Stomach (tissue), 9 donors: ENCODE data around the gene SNAPC4. TPM values are rescaled to one million over a fixed set of nuclear protein-coding genes. Genes with fewer than 3 reads are reported as not detected.

ENCODE experiments used
- DNase-seq, 2 donors: peaks; one replicate each; pipeline versions ENCODE4 v3.0.0 to v3.0.0-alpha.2; 2013 to 2019
- H3K27ac ChIP-seq, 5 donors: fragments of 200-600 bp in 4 of 5; sonication (generic) in 4 of 5; one replicate each; pipeline ENCODE4 v1.5.1; 2013 to 2019; ENCODE audit warnings: mild to moderate bottlenecking in 1 of 5, moderate library complexity in 1 of 5
- H3K27me3 ChIP-seq, 3 donors: fragments of 200-600 bp; sonication (generic); one replicate each; pipeline ENCODE4 v1.5.1; 2017 to 2019; ENCODE audit warnings: mixed run types in 1 of 3
- H3K36me3 ChIP-seq, 4 donors: fragments of 200-600 bp; sonication (generic); 1 replicate in 3 of 4; 2 replicates in 1 of 4; pipeline ENCODE4 v1.5.1; 2016 to 2019
- H3K4me1 ChIP-seq, 4 donors: fragments of 200-600 bp; sonication (generic); one replicate each; pipeline ENCODE4 v1.5.1; 2016 to 2019
- H3K4me3 ChIP-seq, 4 donors: fragments of 200-600 bp; sonication (generic) in 3 of 4; one replicate each; pipeline ENCODE4 v1.5.1; 2016 to 2019; ENCODE audit warnings: mild to moderate bottlenecking in 1 of 4
- H3K9me3 ChIP-seq, 4 donors: fragments of 200-600 bp; sonication (generic); one replicate each; pipeline ENCODE4 v1.5.1; 2016 to 2019
- CTCF ChIP-seq, 7 experiments: fragments of 450-650 bp in 4 of 7; fragments of 200-600 bp in 3 of 7; sonication (generic) in 3 of 7; IDR thresholded peaks; one replicate each; pipeline ENCODE4 v1.5.1; 2016 to 2019; ENCODE audit warnings: antibody characterized with exemption in 7 of 7, control low read depth in 2 of 7, mild to moderate bottlenecking in 1 of 7
- EP300 ChIP-seq: sonication (generic); formaldehyde crosslinking; IDR thresholded peaks from one replicate; pipeline ENCODE4 v1.6.1; 2017; ENCODE audit warnings: antibody characterized with exemption
- POLR2A ChIP-seq, 4 donors: fragments of 450-650 bp; IDR thresholded peaks; one replicate each; pipeline ENCODE4 v1.6.1; 2016; ENCODE audit warnings: antibody characterized with exemption in 4 of 4, control low read depth in 2 of 4, mild to moderate bottlenecking in 1 of 4, moderate library complexity in 1 of 4
- POLR2AphosphoS5 ChIP-seq, 3 donors: sonication (generic); formaldehyde crosslinking; IDR thresholded peaks; one replicate each; pipeline ENCODE4 v1.6.1; 2016; ENCODE audit warnings: antibody characterized with exemption in 3 of 3
- WGBS, 5 donors: extraction: QIAGEN DNeasy Blood & Tissue Kit in 3 of 5; methylation state at CpG; one replicate each; pipeline versions ENCODE4 v1.1.5 to v1.1.7; 2013 to 2018; 5-methylcytosine and 5-hydroxymethylcytosine counted together
- intact Hi-C: fragments of 100-400 bp; cut with DNase I; formaldehyde crosslinking; loops from one replicate; pipeline ENCODE4 v1.15.1; 2023; ENCODE audit warnings: low total_unique reads
- polyA plus RNA-seq, 3 donors: library from polyadenylated mRNA; stranded (reverse); fragments of 200-250 nt; gene quantifications; one replicate each; pipeline ENCODE4 v1.2.3, GENCODE V29; 2013
- total RNA-seq, 5 donors: library from RNA; depleted of rRNA; stranded (reverse); fragments of >200 nt; gene quantifications; one replicate each; pipeline versions ENCODE4 v1.1.0 to v1.2.3, GENCODE V29; 2014 to 2016
- donor health status: healthy with polysubstance abuse.
- donor health status: Bipolar disorder and iron deficiency.
- donor health status: healthy.

Gene SNAPC4
- total and polyA plus RNA-seq, 8 donors: 1.8 to 58.2 (median 4.4) TPM

- Histone ChIP-seq H3K4me1 (peaks cover 12 to 20% (median 16%) of the 10 kb centered on the region in 4 donors), H3K36me3 (peaks cover 0 to 9% (median under 1%) of the 10 kb centered on the region in 4 donors), H3K4me3 (peak overlapping the region in 3 of 4 donors; percentile 26 to 39 (median 33)), H3K27ac (peak overlapping the region in 2 of 5 donors; percentile 50 to 52), H3K27me3 (no peaks in the 10 kb centered on the region), H3K9me3 (no peaks in the 10 kb centered on the region)
- WGBS, 5 donors: 13 to 16% (median 14%) methylated on average over 6 to 21 of the region's 21 CpGs
- no peak for TF ChIP-seq EP300
- peak in 1 of 3 donors; percentile 39 for TF ChIP-seq POLR2AphosphoS5 (IDR thresholded peaks at IDR 0.05)
- intact Hi-C loops: no loop called here
- DNase-seq: peak; percentile 69 to 84
These were observed 27.2 kb downstream of the SNAPC4 start for GRCh38 chr9:136372561-136373299.

- H3K27me3 ChIP-seq: no peaks in the 10 kb centered on the region
- H3K9me3 ChIP-seq: no peaks in the 10 kb centered on the region
- TF ChIP-seq POLR2A (IDR thresholded peaks at IDR 0.05) (no peak), POLR2AphosphoS5 (IDR thresholded peaks at IDR 0.05) (no peak), EP300 (no peak), CTCF (IDR thresholded peaks at IDR 0.05) (no peak)
- peak overlapping the region in 1 of 4 donors; percentile 39 for H3K4me3 ChIP-seq
- intact Hi-C loops: no loop called here
- H3K36me3 ChIP-seq: peaks cover 0 to 7% (median 0%) of the 10 kb centered on the region in 4 donors
- H3K4me1 ChIP-seq: peaks cover 12 to 20% (median 16%) of the 10 kb centered on the region in 4 donors
- DNase-seq: no peak
- WGBS, 5 donors: 79 to 91% (median 91%) methylated on average over 8 to 21 of the region's 21 CpGs
- peak overlapping the region in 2 of 5 donors; percentile 50 to 52 for H3K27ac ChIP-seq
These were observed 28.0 kb downstream of the SNAPC4 start for GRCh38 chr9:136372006-136372405.

- no peak for TF ChIP-seq CTCF (IDR thresholded peaks at IDR 0.05)
- TF ChIP-seq POLR2AphosphoS5 (IDR thresholded peaks at IDR 0.05): no peak
- no peak for TF ChIP-seq EP300
- no peak for TF ChIP-seq POLR2A (IDR thresholded peaks at IDR 0.05)
- H3K4me1 ChIP-seq: peaks cover 12 to 20% (median 16%) of the 10 kb centered on the region in 4 donors
- 86 to 92% (median 87%) methylated on average over 10 to 13 of the region's 13 CpGs for WGBS, 5 donors
- H3K27ac ChIP-seq: no peak overlapping the region
- H3K36me3 ChIP-seq: peaks cover 0 to 7% (median 0%) of the 10 kb centered on the region in 4 donors
- no peak overlapping the region for H3K4me3 ChIP-seq
- no peaks in the 10 kb centered on the region for H3K27me3 ChIP-seq
- no peaks in the 10 kb centered on the region for H3K9me3 ChIP-seq
- no peak for DNase-seq
- intact Hi-C loops: no loop called here
These were observed 28.5 kb downstream of the SNAPC4 start for GRCh38 chr9:136371533-136371880.

- intact Hi-C loops: no loop called here
- Histone ChIP-seq H3K4me3 (no peak overlapping the region), H3K4me1 (peaks cover 12 to 23% (median 17%) of the 10 kb centered on the region in 4 donors), H3K36me3 (peaks cover 0 to 7% (median 0%) of the 10 kb centered on the region in 4 donors), H3K27ac (no peak overlapping the region), H3K9me3 (no peaks in the 10 kb centered on the region), H3K27me3 (no peaks in the 10 kb centered on the region)
- WGBS, 5 donors: 89 to 95% (median 93%) methylated on average over 32 to 54 of the region's 54 CpGs
- TF ChIP-seq POLR2A (IDR thresholded peaks at IDR 0.05): no peak
- no peak for TF ChIP-seq EP300
- no peak for DNase-seq
These were observed 29.1 kb downstream of the SNAPC4 start for GRCh38 chr9:136370687-136371532.

- peaks cover 0 to 7% (median 0%) of the 10 kb centered on the region in 4 donors for H3K36me3 ChIP-seq
- TF ChIP-seq POLR2A (IDR thresholded peaks at IDR 0.05) (no peak), CTCF (IDR thresholded peaks at IDR 0.05) (no peak), EP300 (no peak), POLR2AphosphoS5 (IDR thresholded peaks at IDR 0.05) (no peak)
- H3K4me3 ChIP-seq: no peak overlapping the region
- no peaks in the 10 kb centered on the region for H3K9me3 ChIP-seq
- no peak for DNase-seq
- no peak overlapping the region for H3K27ac ChIP-seq
- intact Hi-C loops: no loop called here
- no peaks in the 10 kb centered on the region for H3K27me3 ChIP-seq
- WGBS, 5 donors: 93 to 98% (median 95%) methylated on average over 6 to 19 of the region's 19 CpGs
- H3K4me1 ChIP-seq: peaks cover 12 to 30% (median 17%) of the 10 kb centered on the region in 4 donors
These were observed 29.9 kb downstream of the SNAPC4 start for GRCh38 chr9:136370037-136370436.
